Coronary artery (tissue), 2 donors: ENCODE measurements around the gene KCNAB2.

Source experiments
- DNase-seq: peaks from one replicate; pipeline ENCODE4 v3.0.0-alpha.2; 2017; ENCODE audit warnings: low spot score
- H3K27ac ChIP-seq, 2 donors: fragments of 200-600 bp; sonication (generic); one replicate each; pipeline ENCODE4 v1.5.1; 2016 to 2019
- H3K4me3 ChIP-seq: fragments of 200-600 bp; sonication (generic); 2 replicates; pipeline ENCODE4 v1.5.1; 2016; ENCODE audit warnings: mild to moderate bottlenecking, moderate library complexity
- TF ChIP-seq, protein P1 (sequence below): fragments of 200-600 bp; sonication (generic); IDR thresholded peaks from one replicate; pipeline ENCODE4 v1.5.1; 2019; ENCODE audit warnings: antibody characterized with exemption

The KCNAB2 gene

DNA sequence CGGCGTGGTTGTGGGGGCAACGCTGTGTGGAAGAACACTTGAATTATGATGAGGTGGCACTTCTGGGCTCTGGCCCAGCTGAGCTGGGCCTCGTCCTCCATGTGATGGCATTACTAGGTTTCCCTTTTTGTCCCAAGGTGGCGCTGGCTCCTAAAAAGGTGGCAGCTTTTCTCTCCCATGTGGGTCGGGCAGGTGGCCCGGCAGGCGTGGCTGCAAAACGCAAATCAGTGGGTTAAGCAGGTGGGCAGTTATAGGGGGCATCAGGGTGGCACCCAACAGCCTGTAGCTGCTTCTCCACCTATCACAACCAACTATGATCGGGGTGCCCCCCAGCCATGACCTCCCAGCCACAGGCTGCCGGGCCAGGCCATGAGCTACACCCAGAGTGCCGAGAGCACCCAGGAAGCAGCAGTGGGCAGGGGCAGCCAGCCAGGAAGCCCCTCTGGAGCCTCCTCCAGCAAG is 59.6 kb downstream of the KCNAB2 start:
- no peak overlapping the region for H3K27ac ChIP-seq
- no peak overlapping the region for H3K4me3 ChIP-seq
- TF ChIP-seq, protein P1, sequence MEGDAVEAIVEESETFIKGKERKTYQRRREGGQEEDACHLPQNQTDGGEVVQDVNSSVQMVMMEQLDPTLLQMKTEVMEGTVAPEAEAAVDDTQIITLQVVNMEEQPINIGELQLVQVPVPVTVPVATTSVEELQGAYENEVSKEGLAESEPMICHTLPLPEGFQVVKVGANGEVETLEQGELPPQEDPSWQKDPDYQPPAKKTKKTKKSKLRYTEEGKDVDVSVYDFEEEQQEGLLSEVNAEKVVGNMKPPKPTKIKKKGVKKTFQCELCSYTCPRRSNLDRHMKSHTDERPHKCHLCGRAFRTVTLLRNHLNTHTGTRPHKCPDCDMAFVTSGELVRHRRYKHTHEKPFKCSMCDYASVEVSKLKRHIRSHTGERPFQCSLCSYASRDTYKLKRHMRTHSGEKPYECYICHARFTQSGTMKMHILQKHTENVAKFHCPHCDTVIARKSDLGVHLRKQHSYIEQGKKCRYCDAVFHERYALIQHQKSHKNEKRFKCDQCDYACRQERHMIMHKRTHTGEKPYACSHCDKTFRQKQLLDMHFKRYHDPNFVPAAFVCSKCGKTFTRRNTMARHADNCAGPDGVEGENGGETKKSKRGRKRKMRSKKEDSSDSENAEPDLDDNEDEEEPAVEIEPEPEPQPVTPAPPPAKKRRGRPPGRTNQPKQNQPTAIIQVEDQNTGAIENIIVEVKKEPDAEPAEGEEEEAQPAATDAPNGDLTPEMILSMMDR = no peak
- no peak for DNase-seq

DNA sequence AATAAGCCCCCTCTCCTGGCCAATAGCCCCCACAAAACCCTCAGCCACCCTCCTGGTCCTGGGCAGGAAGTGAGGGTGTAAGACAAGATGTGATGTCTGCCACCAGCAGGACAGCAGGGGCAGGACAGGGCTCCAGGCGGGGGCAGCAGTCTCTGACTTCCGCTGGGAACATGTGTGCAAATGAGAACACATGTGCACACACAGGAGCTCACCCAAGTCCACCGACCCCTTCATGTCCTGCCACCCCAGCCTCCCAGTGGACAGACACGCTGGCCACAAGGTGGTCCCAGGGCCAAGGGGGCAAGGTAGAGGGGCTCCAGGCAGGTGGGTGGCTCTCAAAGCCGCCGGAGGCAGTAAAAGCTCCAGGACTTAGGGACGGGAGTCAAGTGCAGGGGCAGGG is 60.1 kb downstream of the KCNAB2 start:
- Histone ChIP-seq H3K4me3 (no peak overlapping the region), H3K27ac (no peak overlapping the region)
- no peak for DNase-seq
- TF ChIP-seq, protein P1 = no peak

DNA sequence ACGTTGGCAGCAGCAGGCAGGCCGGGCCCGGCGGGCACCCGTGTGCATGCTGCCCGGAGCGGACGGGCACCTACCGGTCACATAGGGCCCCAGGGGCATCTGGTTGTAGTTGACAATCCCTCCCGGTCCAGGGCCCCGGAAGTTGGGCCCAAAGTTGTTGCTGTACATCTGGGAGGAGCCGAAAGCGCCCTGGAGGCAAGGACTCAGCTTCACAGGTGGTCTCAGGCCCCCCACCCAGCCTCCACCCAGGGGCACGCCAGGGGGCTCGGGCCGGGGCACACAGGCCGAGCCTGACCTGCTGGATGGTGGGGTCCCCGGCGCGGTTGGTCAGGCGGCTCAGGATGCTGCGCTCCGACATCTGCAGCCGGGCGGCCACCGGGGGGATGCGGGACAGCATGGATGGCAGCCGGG is 60.6 kb downstream of the KCNAB2 start:
- DNase-seq = no peak
- Histone ChIP-seq H3K4me3 (no peak overlapping the region), H3K27ac (no peak overlapping the region)
- TF ChIP-seq, protein P1 = no peak

DNA sequence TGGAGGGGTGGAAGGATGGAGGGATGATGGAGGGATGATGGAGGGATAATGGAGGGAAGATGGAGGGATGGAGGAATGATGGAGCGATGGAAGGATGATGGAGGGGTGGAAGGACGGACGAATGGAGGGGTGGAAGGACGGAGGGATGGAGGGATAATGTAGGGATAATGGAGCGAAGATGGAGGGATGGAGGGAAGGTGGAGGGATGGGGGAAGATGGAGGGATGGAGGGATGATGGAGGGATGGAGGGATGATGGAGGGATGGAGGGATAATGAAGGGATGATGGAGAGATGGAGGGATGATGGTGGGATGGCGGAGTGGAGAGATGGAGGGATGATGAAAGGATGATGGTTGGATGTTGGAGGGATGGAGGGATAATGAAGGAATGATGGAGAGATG is 61.3 kb downstream of the KCNAB2 start:
- TF ChIP-seq, protein P1 = no peak
- DNase-seq = no peak
- Histone ChIP-seq H3K4me3 (no peak overlapping the region), H3K27ac (no peak overlapping the region)

DNA sequence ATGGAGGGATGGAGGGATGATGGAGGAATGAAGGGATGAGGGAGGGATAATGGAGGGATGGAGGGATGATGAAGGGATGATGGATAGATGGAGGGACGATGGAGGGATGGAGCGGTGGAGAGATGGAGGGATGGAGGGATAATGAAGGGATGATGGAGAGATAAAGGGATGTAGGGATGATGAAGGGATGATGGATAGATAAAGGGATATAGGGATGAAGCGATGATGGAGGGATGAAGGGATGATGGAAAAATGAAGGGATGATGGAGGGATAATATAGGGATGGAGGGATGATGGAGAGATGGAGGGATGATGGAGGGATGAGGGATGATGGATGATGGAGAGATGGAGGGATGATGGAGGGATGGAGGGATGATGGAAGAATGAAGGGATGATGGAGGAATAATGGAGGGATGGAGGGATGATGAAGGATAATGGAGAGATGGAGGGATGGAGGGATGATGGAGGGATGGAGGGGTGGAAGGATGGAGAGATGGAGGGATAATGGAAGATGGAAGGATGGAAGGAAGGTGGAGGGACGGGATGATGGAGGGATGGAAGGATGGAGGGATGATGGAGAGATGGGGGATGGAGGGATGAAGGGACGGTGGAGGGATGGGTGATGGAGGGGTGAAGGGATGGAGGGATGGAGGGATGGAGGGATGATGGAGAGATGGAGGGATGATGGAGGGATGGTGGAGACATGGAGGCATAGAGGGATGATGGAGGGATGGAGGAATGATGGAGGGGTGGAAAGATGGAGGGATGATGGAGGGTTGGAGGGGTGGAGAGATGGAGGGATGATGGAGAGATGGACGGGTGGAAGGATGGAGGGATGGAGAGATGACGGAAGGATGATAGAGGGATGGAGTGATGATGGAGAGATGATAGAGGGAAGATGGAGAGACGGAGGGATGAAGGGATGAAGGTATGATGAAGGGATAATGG is 62.0 kb downstream of the KCNAB2 start:
- no peak overlapping the region for H3K4me3 ChIP-seq
- TF ChIP-seq, protein P1 = no peak
- H3K27ac ChIP-seq = no peak overlapping the region
- DNase-seq = no peak

DNA sequence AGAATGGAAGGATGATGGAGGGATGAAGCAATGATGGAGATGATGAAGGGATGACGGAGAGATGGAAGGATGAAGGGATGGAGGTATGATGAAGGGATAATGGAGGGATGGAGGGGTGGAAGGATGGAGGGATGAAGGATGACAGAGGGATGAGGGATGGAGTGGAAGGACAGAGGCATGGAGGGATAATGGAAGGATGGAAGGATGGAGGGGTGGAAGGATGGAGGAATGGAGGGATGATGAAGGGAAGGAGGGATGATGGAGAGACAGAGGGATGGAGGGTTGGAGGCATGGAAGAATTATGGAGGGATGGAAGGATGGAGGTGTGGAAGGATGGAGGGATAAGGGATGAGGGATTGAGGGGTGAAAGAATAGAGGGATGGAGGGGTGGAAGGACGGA is 62.8 kb downstream of the KCNAB2 start:
- no peak overlapping the region for H3K4me3 ChIP-seq
- TF ChIP-seq, protein P1 = no peak
- DNase-seq = no peak
- no peak overlapping the region for H3K27ac ChIP-seq
